Heart right ventricle (tissue), 16 donors: ENCODE measurements around the gene FAM24B. TPM values are rescaled to one million over a fixed set of nuclear protein-coding genes. Genes with fewer than 3 reads are reported as not detected.

Source experiments
- ATAC-seq, 8 donors: fragments of 200-7000 bp; cut with Tn5 transposase; one replicate each; pipeline ENCODE4 v1.9.1; 2020; ENCODE audit warnings: mild to moderate bottlenecking in 8 of 8, moderate library complexity in 8 of 8, moderate number of reproducible peaks in 1 of 8
- DNase-seq, 2 donors: peaks; one replicate each; pipeline ENCODE4 v3.0.0-alpha.2; 2020
- H3K27ac ChIP-seq, 10 donors: fragments of 200-600 bp; sonication (generic) in 2 of 10; one replicate each; pipeline versions ENCODE4 v1.5.0 to v1.8.0; 2020 to 2022; ENCODE audit warnings: mild to moderate bottlenecking in 3 of 10
- H3K27me3 ChIP-seq, 7 donors: fragments of 200-600 bp; one replicate each; pipeline ENCODE4 v1.8.0; 2021 to 2022; ENCODE audit warnings: mild to moderate bottlenecking in 2 of 7
- H3K36me3 ChIP-seq, 9 donors: fragments of 200-600 bp; sonication (generic) in 1 of 9; one replicate each; pipeline versions ENCODE4 v1.5.0 to v1.8.0; 2020 to 2022; ENCODE audit warnings: mild to moderate bottlenecking in 2 of 9
- H3K4me1 ChIP-seq, 9 donors: fragments of 200-600 bp; sonication (generic) in 1 of 9; one replicate each; pipeline versions ENCODE4 v1.5.0 to v1.8.0; 2020 to 2022; ENCODE audit warnings: mild to moderate bottlenecking in 4 of 9
- H3K4me3 ChIP-seq, 10 donors: fragments of 200-600 bp; sonication (generic) in 2 of 10; one replicate each; pipeline versions ENCODE4 v1.5.0 to v1.8.0; 2020 to 2022; ENCODE audit warnings: mild to moderate bottlenecking in 7 of 10, moderate library complexity in 2 of 10
- H3K9me3 ChIP-seq, 11 donors: fragments of 200-600 bp in 10 of 11; sonication (generic) in 2 of 11; one replicate each; pipeline versions ENCODE4 v1.5.0 to v1.8.0; 2013 to 2022; ENCODE audit warnings: mild to moderate bottlenecking in 2 of 11, control low read depth in 1 of 11, moderate library complexity in 1 of 11
- WGBS, 2 donors: extraction: QIAGEN DNeasy Blood & Tissue Kit; methylation state at CpG; one replicate each; pipeline ENCODE4 v1.1.7; 2013; ENCODE audit warnings: inconsistent platforms in 1 of 2; 5-methylcytosine and 5-hydroxymethylcytosine counted together
- intact Hi-C, 10 donors: fragments of 100-400 bp; cut with DNase I; formaldehyde crosslinking; loops; one replicate each; pipeline versions ENCODE4 v1.11.1 to v1.14.2; 2022
- polyA plus RNA-seq, 2 donors: library from polyadenylated mRNA; stranded (reverse); fragments of 200-250 nt; gene quantifications; one replicate each; pipeline ENCODE4 v1.2.3, GENCODE V29; 2013
- total RNA-seq, 10 donors: library from RNA; stranded (reverse); fragmentation: NEBNext Ultra II Directional in 3 of 10; extraction: Animal tissue kit (Norgen Biotek cat#: 25700) in 3 of 10; gene quantifications; one replicate each; pipeline versions ENCODE4 v1.2.1 to v1.2.4, GENCODE V29; 2021 to 2023
- TF ChIP-seq, protein P1 (sequence below), 9 donors: fragments of 200-600 bp; sonication (generic) in 2 of 9; IDR thresholded peaks; one replicate each; pipeline versions ENCODE4 v1.5.0 to v1.8.0; 2021 to 2022; ENCODE audit warnings: antibody characterized with exemption in 9 of 9, mild to moderate bottlenecking in 5 of 9, moderate library complexity in 1 of 9
- donor health status: Arrhythmogenic right ventricular cardiomyopathy.
- donor health status: ischemic (EF 13 %, LVEDD 7.1; RV severe dilation, severe dysfunction).
- donor health status: healthy with polysubstance abuse.
- donor health status: DM: no; HTN: yes; CAD: no.
- donor health status: DM: no; HTN: no; CAD: no.
- donor health status: ischemic (EF 25% LVEDD 6.9; RV normal size, moderate dysfunction).
- donor health status: ischemic (EF 25% LVEDD 5.7; RV mildly dilated, moderate dysfunction).
- donor health status: healthy.
- donor health status: DM: yes; HTN: yes; CAD: no.
- donor health status: Ischemic cardiomyopathy.
- donor health status: ischemic (EF 35%, LVEDD 5.7; RV mildly dilated, moderate dysfunction).
- donor health status: nonischemic (EF 11% LVEDD 7.7; RV severe dilation, severe dysfunction).
- donor health status: DM: yes; HTN: yes; CAD: no.
- donor health status: PGD.
- donor health status: ischemic (EF 29% LVEDD 5.4; RV normal size, mild dysfunction).
- donor health status: nonischemic (EF 23%, LVEDD 6.1; RV moderate dilation, normal function).

FAM24B gene
- total and polyA plus RNA-seq, 12 donors: 0.47 to 1.7 (median 0.70) TPM; not detected in 6

DNA sequence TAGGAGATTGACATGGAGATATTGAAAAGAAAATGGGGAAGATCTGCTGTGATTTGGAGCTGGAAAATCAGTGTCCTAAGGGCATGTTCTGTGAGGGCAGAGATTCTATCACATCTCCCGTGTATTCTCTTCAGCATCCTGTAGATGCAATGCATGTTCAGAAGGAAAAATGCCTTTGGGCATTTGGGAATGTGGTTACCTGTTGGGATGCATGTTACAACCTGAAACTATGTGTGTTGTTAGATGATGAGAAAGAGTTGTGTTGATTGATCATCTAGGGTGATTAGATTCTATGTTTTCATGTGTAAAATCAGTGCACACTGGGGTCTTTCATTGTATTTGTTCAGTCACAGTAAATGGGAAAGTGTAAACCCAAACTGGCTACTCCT lies 48.4 kb downstream of the FAM24B start:
- TF ChIP-seq, protein P1, sequence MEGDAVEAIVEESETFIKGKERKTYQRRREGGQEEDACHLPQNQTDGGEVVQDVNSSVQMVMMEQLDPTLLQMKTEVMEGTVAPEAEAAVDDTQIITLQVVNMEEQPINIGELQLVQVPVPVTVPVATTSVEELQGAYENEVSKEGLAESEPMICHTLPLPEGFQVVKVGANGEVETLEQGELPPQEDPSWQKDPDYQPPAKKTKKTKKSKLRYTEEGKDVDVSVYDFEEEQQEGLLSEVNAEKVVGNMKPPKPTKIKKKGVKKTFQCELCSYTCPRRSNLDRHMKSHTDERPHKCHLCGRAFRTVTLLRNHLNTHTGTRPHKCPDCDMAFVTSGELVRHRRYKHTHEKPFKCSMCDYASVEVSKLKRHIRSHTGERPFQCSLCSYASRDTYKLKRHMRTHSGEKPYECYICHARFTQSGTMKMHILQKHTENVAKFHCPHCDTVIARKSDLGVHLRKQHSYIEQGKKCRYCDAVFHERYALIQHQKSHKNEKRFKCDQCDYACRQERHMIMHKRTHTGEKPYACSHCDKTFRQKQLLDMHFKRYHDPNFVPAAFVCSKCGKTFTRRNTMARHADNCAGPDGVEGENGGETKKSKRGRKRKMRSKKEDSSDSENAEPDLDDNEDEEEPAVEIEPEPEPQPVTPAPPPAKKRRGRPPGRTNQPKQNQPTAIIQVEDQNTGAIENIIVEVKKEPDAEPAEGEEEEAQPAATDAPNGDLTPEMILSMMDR (IDR thresholded peaks at IDR 0.05): no peak
- 81 to 88% methylated on average over 1 of the region's 1 CpG for WGBS, 2 donors
- ATAC-seq: no peak
- Histone ChIP-seq H3K4me1 (no peaks in the 10 kb centered on the region), H3K9me3 (peaks cover 0 to 2% (median 0%) of the 10 kb centered on the region in 11 donors), H3K36me3 (peaks cover 0 to 44% (median 0%) of the 10 kb centered on the region in 9 donors), H3K27me3 (peaks cover 0 to 25% (median 0%) of the 10 kb centered on the region in 7 donors), H3K27ac (no peak overlapping the region), H3K4me3 (no peak overlapping the region)
- DNase-seq: no peak
- intact Hi-C loops: no loop called here

DNA sequence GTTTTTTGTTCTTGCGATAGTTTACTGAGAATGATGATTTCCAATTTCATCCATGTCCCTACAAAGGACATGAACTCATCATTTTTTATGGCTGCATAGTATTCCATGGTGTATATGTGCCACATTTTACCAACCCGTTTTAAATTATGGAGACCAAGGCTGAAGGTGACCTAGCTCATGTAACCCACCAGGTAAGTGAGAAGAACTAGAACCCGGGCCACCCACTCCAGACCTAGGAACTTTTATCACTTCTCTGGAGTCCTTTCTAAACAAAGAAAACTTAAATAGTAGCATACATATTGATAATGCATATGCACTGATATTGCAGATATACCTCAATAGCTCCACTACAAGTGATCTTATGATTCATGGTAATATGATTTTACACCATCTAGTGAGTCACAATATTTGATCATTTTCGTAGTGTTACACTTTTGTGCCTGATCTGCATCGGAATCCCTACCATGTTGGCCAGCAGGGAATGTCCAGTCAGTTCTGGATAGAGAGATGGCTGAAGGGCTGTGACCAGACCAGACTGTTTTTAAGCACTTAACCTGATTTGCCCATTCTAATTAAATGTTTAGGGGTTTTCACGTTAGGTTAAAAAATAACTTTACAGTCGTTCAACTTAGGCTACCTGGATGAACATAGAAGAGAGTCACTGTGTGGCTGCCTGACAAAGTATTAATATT lies 49.0 kb downstream of the FAM24B start:
- ATAC-seq (no peak), DNase-seq (no peak)
- intact Hi-C loops: no loop called here
- Histone ChIP-seq H3K36me3 (peaks cover 0 to 39% (median 0%) of the 10 kb centered on the region in 9 donors), H3K27me3 (peaks cover 0 to 28% (median 0%) of the 10 kb centered on the region in 7 donors), H3K4me3 (no peak overlapping the region), H3K9me3 (no peaks in the 10 kb centered on the region), H3K4me1 (no peaks in the 10 kb centered on the region), H3K27ac (no peak overlapping the region)
- 91 to 95% methylated on average over 6 of the region's 7 CpGs for WGBS, 2 donors
- TF ChIP-seq, protein P1 (IDR thresholded peaks at IDR 0.05): no peak

DNA sequence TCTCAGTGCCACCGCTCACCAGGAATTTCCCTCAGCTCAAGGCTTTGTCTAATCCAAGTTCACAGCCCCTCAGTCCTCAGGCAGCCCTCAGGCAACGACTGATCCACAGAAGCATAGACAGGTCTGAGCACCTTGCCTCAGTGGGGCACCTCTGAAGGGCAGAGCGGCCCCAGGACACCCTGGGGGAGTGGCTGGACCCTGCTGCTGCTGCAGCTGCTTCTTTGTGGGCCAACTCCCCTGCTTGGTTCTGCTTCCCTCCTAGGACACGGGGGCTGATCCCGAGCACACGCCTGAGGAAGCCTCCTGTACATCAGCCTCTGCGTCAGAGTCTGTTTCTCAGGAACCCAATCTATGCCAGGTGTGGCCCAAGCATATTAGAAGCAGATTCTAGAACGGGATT lies 49.9 kb downstream of the FAM24B start:
- no peak overlapping the region for H3K27ac ChIP-seq
- DNase-seq (no peak), ATAC-seq (no peak)
- H3K9me3 ChIP-seq: no peaks in the 10 kb centered on the region
- H3K4me3 ChIP-seq: no peak overlapping the region
- WGBS, 2 donors: 73 to 75% methylated on average over 8 of the region's 8 CpGs
- intact Hi-C loops: no loop called here
- H3K36me3 ChIP-seq: peaks cover 0 to 29% (median 0%) of the 10 kb centered on the region in 9 donors
- TF ChIP-seq, protein P1 (IDR thresholded peaks at IDR 0.05): no peak
- H3K27me3 ChIP-seq: peaks cover 0 to 28% (median 6%) of the 10 kb centered on the region in 7 donors
- no peaks in the 10 kb centered on the region for H3K4me1 ChIP-seq

DNA sequence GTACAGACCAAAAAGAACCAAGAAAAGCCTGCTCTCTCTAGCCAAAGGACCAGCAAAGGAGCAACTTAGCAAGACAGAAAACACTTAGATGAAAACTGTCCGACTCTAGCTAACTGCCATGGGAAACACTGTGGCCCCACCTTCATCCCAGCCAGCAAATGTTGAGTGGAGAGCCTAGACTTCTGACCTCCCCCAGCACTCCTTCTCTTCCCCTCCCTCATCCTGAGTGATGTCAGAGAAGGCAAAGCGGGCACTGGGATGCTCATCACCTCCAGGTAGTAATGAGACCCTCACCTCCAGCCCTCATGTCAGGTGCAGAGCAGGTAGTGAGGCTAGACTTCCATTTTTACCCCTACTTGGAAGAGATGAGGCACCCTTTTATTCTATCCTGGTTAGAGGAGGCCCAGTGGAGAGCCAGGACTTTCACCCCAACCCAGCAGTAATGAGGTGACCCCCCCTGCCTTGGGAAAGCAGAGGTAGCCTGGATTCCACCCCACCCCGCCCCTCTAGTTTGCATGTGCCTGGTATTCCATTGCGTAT lies 50.6 kb downstream of the FAM24B start:
- H3K27me3 ChIP-seq: peaks cover 0 to 28% (median 6%) of the 10 kb centered on the region in 7 donors
- peaks cover 0 to 23% (median 0%) of the 10 kb centered on the region in 9 donors for H3K36me3 ChIP-seq
- intact Hi-C loops: no loop called here
- no peak for ATAC-seq
- no peaks in the 10 kb centered on the region for H3K4me1 ChIP-seq
- no peaks in the 10 kb centered on the region for H3K9me3 ChIP-seq
- no peak overlapping the region for H3K27ac ChIP-seq
- no peak for DNase-seq
- TF ChIP-seq, protein P1 (IDR thresholded peaks at IDR 0.05): no peak
- WGBS, 2 donors: 78 to 82% methylated on average over 4 of the region's 4 CpGs
- no peak overlapping the region for H3K4me3 ChIP-seq
